ENCODE data around the gene EPHB3. TPM values are rescaled to one million over a fixed set of nuclear protein-coding genes. Genes with fewer than 3 reads are reported as not detected.

The EPHB3 gene
- total and polyA plus RNA-seq, 2 donors (not counting 3 experiments of a cell fraction or from before 2014, with no cell fraction given): 0.01 TPM; not detected in 1

GRCh38 chr3:184545769-184546168 is 15.8 kb upstream of the EPHB3 start:
- no peaks in the 10 kb centered on the region for H3K9me3 ChIP-seq (replicated peaks; ENCODE audit: control insufficient read depth, insufficient read depth, low read length)
- H3K36me3 ChIP-seq (ENCODE audit: control insufficient read depth in 2 of 2, extremely low read depth in 1 of 2, insufficient read depth in 2 of 2, low read length in 2 of 2): no peaks in the 10 kb centered on the region
- ChIA-PET POLR2A (no interaction called here), CTCF (interaction anchor here (1.3 to 11.0 kb wide), 6 partner anchors 10 to 232 kb away, joined by 5 to 266 read pairs (median 14); partner anchors contain the start of gene EPHB3)
- H3K27ac ChIP-seq (ENCODE audit: insufficient read depth, low read depth, low read length): no peak overlapping the region
- H3K79me2 ChIP-seq (ENCODE audit: control insufficient read depth, insufficient read depth, low read length): no peaks in the 10 kb centered on the region
- H4K20me1 ChIP-seq (replicated peaks; ENCODE audit: control insufficient read depth, extremely low read depth, insufficient read depth, low read length): no peaks in the 10 kb centered on the region
- H3K4me3 ChIP-seq (replicated peaks in 1 of 3; ENCODE audit: insufficient read depth in 1 of 3, low read depth in 1 of 3, low read length in 3 of 3): no peak overlapping the region
- intact Hi-C loops (cut with micrococcal nuclease): no loop called here
- dilution Hi-C loops (cut with MboI; ENCODE audit: extremely low pct_ligation_motif_present, low sequenced_read_pairs): no loop called here
- H3K27me3 ChIP-seq (ENCODE audit: control insufficient read depth in 2 of 2, insufficient read depth in 2 of 2, low read length in 2 of 2): peaks cover 6 to 7% of the 10 kb centered on the region in 2 experiments
- no peak overlapping the region for H2AFZ ChIP-seq (ENCODE audit: low read depth, low read length)
- no peak for FAIRE-seq
- DNase-seq (ENCODE audit: low read depth, low spot score): no peak
- no peak overlapping the region for H3K9ac ChIP-seq (replicated peaks; ENCODE audit: extremely low read depth, insufficient read depth, low read length)
- H3K4me2 ChIP-seq (ENCODE audit: insufficient read depth, low read length): no peak overlapping the region
- TF ChIP-seq CTCF (IDR thresholded peaks at IDR 0.05; ENCODE audit: extremely low read depth in 1 of 2, insufficient read depth in 1 of 2, low read depth in 1 of 2, low read length in 2 of 2) (no peak), EZH2 (IDR thresholded peaks at IDR 0.05; ENCODE audit: borderline replicate concordance, low read depth, low read length, severe bottlenecking) (no peak), GATA2 (IDR thresholded peaks at IDR 0.05; ENCODE audit: insufficient read depth, insufficient read length, low read depth, low read length) (no peak), FOS (IDR thresholded peaks at IDR 0.05; ENCODE audit: borderline replicate concordance, insufficient read depth, low read length) (no peak), POLR2AphosphoS5 (IDR thresholded peaks at IDR 0.05; ENCODE audit: insufficient read depth, low read depth, low read length) (no peak), MAX (IDR thresholded peaks at IDR 0.05; ENCODE audit: insufficient read depth, insufficient read length) (no peak)
- no peaks in the 10 kb centered on the region for H3K4me1 ChIP-seq (ENCODE audit: control insufficient read depth, extremely low read depth, insufficient read depth, low read length)
- BruUV-seq (replicated peaks): no TSS peak
- H3K9me1 ChIP-seq (replicated peaks; ENCODE audit: control insufficient read depth, extremely low read depth, insufficient read depth, low read length): no peaks in the 10 kb centered on the region

All from endothelial cell of umbilical vein (primary cell).